ENCODE measurements around the gene EDC4. TPM values are rescaled to one million over a fixed set of nuclear protein-coding genes. Genes with fewer than 3 reads are reported as not detected.

The EDC4 gene
- total and polyA plus RNA-seq, 9 of the 15 experiments (the other 6 are each of a cell fraction or from before 2014, with no cell fraction given): 1.1 to 131 (median 74.0) TPM

- no peak for TF ChIP-seq WHSC1 (IDR thresholded peaks at IDR 0.05; ENCODE audit: low read length)
- TF ChIP-seq, protein P1, sequence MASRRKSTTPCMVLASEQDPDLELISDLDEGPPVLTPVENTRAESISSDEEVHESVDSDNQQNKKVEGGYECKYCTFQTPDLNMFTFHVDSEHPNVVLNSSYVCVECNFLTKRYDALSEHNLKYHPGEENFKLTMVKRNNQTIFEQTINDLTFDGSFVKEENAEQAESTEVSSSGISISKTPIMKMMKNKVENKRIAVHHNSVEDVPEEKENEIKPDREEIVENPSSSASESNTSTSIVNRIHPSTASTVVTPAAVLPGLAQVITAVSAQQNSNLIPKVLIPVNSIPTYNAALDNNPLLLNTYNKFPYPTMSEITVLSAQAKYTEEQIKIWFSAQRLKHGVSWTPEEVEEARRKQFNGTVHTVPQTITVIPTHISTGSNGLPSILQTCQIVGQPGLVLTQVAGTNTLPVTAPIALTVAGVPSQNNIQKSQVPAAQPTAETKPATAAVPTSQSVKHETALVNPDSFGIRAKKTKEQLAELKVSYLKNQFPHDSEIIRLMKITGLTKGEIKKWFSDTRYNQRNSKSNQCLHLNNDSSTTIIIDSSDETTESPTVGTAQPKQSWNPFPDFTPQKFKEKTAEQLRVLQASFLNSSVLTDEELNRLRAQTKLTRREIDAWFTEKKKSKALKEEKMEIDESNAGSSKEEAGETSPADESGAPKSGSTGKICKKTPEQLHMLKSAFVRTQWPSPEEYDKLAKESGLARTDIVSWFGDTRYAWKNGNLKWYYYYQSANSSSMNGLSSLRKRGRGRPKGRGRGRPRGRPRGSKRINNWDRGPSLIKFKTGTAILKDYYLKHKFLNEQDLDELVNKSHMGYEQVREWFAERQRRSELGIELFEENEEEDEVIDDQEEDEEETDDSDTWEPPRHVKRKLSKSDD (conservative IDR thresholded peaks at IDR 0.05; ENCODE audit: low read length): no peak
- no peak for TF ChIP-seq ZNF699 (CRISPR knock-in tag; IDR thresholded peaks at IDR 0.05; ENCODE audit: insufficient replicate concordance)
- no peak for TF ChIP-seq BHLHE40 (IDR thresholded peaks at IDR 0.05; ENCODE audit: low read length)
- no peak for TF ChIP-seq ZNF431 (CRISPR knock-in tag; IDR thresholded peaks at IDR 0.05)
- no peak for TF ChIP-seq CBFA2T2 (conservative IDR thresholded peaks at IDR 0.05)
- TF ChIP-seq KDM4B (IDR thresholded peaks at IDR 0.05; ENCODE audit: borderline replicate concordance in 2 of 2, low read depth in 1 of 2): no peak
- no peak for TF ChIP-seq NR3C1 (CRISPR knock-in tag; IDR thresholded peaks at IDR 0.05)
- TF ChIP-seq POLR2AphosphoS2 (IDR thresholded peaks at IDR 0.05; ENCODE audit: low read length): no peak
- TF ChIP-seq, protein P2, sequence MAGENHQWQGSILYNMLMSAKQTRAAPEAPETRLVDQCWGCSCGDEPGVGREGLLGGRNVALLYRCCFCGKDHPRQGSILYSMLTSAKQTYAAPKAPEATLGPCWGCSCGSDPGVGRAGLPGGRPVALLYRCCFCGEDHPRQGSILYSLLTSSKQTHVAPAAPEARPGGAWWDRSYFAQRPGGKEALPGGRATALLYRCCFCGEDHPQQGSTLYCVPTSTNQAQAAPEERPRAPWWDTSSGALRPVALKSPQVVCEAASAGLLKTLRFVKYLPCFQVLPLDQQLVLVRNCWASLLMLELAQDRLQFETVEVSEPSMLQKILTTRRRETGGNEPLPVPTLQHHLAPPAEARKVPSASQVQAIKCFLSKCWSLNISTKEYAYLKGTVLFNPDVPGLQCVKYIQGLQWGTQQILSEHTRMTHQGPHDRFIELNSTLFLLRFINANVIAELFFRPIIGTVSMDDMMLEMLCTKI (IDR thresholded peaks at IDR 0.05; ENCODE audit: partially characterized antibody): no peak
- TF ChIP-seq THRB (CRISPR knock-in tag; conservative IDR thresholded peaks at IDR 0.05): no peak
- TF ChIP-seq ZNF785 (CRISPR knock-in tag; IDR thresholded peaks at IDR 0.05): no peak
- TF ChIP-seq, protein P3, sequence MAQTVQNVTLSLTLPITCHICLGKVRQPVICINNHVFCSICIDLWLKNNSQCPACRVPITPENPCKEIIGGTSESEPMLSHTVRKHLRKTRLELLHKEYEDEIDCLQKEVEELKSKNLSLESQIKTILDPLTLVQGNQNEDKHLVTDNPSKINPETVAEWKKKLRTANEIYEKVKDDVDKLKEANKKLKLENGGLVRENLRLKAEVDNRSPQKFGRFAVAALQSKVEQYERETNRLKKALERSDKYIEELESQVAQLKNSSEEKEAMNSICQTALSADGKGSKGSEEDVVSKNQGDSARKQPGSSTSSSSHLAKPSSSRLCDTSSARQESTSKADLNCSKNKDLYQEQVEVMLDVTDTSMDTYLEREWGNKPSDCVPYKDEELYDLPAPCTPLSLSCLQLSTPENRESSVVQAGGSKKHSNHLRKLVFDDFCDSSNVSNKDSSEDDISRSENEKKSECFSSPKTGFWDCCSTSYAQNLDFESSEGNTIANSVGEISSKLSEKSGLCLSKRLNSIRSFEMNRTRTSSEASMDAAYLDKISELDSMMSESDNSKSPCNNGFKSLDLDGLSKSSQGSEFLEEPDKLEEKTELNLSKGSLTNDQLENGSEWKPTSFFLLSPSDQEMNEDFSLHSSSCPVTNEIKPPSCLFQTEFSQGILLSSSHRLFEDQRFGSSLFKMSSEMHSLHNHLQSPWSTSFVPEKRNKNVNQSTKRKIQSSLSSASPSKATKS (CRISPR knock-in tag; IDR thresholded peaks at IDR 0.05): no peak
- no peak for TF ChIP-seq ELK3 (CRISPR knock-in tag; IDR thresholded peaks at IDR 0.05)
- TF ChIP-seq ZNF740 (CRISPR knock-in tag; IDR thresholded peaks at IDR 0.05): no peak
- no peak for TF ChIP-seq ZNF740 (tag; IDR thresholded peaks at IDR 0.05)
- no peak for TF ChIP-seq NFXL1 (CRISPR knock-in tag; IDR thresholded peaks at IDR 0.05)
- TF ChIP-seq, protein P4, sequence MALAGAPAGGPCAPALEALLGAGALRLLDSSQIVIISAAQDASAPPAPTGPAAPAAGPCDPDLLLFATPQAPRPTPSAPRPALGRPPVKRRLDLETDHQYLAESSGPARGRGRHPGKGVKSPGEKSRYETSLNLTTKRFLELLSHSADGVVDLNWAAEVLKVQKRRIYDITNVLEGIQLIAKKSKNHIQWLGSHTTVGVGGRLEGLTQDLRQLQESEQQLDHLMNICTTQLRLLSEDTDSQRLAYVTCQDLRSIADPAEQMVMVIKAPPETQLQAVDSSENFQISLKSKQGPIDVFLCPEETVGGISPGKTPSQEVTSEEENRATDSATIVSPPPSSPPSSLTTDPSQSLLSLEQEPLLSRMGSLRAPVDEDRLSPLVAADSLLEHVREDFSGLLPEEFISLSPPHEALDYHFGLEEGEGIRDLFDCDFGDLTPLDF (CRISPR knock-in tag; IDR thresholded peaks at IDR 0.05): no peak
- no peak for TF ChIP-seq MTA2 (IDR thresholded peaks at IDR 0.05; ENCODE audit: low read depth)
Measured at GRCh38 chr16:67917852-67918236, 45.0 kb downstream of the EDC4 start (continued).
